GM12873 (cell line): ENCODE results near the gene GFRA1.

Source experiments
- TF ChIP-seq, protein P1 (sequence below): IDR thresholded peaks from 2 replicates; pipeline ENCODE4 v1.5.1; 2012; ENCODE audit warnings: low read depth, mild to moderate bottlenecking, moderate library complexity, low read length, control low read depth; ENCODE audit not compliant: insufficient read depth; ENCODE audit errors: missing control alignments

GFRA1 gene

GRCh38 chr10:116098411-116099022 lies 174.5 kb downstream of the GFRA1 start:
- TF ChIP-seq, protein P1, sequence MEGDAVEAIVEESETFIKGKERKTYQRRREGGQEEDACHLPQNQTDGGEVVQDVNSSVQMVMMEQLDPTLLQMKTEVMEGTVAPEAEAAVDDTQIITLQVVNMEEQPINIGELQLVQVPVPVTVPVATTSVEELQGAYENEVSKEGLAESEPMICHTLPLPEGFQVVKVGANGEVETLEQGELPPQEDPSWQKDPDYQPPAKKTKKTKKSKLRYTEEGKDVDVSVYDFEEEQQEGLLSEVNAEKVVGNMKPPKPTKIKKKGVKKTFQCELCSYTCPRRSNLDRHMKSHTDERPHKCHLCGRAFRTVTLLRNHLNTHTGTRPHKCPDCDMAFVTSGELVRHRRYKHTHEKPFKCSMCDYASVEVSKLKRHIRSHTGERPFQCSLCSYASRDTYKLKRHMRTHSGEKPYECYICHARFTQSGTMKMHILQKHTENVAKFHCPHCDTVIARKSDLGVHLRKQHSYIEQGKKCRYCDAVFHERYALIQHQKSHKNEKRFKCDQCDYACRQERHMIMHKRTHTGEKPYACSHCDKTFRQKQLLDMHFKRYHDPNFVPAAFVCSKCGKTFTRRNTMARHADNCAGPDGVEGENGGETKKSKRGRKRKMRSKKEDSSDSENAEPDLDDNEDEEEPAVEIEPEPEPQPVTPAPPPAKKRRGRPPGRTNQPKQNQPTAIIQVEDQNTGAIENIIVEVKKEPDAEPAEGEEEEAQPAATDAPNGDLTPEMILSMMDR: no peak

DNA sequence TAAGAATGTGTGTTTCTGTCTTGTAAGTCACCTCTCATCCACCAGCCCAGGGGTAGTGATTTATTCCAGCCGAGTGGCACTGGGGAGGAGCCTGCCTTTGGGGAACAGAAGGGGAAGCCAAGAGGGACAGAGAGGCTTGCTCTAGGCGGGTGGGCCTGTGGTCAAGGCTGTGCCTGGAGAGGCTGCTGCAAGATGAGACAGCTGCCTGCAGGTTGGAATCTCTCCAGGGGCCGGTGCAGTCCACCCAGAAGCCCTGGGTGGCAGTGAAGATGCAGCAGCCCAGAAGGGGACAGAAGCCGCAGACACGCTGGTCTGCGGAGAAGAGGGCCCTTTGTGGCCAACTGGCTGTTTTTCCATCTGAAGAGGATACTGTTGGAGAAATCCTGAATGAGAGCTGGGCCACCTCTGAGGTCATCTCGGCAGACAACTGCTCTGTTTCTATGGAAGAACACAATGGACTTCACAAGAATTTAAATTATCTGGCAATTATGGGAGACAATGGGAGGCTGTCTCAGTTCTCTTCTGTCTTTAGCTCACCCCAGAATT lies 175.7 kb downstream of the GFRA1 start:
- TF ChIP-seq, protein P1: no peak

GRCh38 chr10:116096526-116096925 lies 176.5 kb downstream of the GFRA1 start:
- TF ChIP-seq, protein P1: no peak

- TF ChIP-seq, protein P1: no peak
Observed at GRCh38 chr10:116094356-116094755, 178.7 kb downstream of the GFRA1 start.

DNA sequence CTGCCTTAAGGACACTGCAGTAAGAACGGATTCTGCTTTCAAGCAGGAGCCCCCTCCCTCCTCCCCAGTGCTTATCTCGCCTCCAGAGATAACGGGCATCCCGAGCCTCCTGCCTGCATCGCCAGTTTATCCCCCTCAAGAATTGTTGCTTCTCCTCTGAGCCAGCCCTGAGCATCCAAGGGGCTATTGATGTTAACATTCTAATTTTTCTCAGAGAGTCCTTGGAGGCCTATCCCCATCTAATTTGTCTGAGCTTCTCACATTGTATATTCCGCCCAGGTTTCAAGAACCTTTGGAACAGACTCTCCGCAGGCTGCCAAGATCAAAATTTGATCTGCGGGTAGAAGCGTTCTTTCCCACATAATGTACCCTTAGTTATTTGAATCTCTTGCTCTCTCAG lies 180.0 kb downstream of the GFRA1 start:
- TF ChIP-seq, protein P1: no peak

GRCh38 chr10:116088985-116089384 lies 184.0 kb downstream of the GFRA1 start:
- TF ChIP-seq, protein P1: no peak

DNA sequence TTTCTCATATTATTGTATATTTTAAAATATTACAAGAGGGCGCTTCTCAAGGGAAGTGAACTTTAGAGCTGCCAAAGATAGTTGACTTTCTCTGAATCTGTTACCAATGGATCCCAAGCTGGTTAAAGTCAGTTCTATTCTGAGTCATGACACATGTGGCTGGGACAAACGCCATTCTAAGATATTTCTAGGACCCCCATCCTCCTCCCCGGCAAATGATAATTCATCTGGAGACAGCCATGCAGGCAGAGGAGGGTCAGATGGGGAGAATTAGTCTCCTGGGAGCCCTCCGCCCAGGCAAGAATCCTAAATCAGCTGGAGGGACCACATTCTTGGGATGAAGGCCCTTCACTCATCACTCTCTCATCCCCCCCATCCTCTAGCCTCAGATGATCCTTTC lies 187.7 kb downstream of the GFRA1 start:
- TF ChIP-seq, protein P1: no peak

DNA sequence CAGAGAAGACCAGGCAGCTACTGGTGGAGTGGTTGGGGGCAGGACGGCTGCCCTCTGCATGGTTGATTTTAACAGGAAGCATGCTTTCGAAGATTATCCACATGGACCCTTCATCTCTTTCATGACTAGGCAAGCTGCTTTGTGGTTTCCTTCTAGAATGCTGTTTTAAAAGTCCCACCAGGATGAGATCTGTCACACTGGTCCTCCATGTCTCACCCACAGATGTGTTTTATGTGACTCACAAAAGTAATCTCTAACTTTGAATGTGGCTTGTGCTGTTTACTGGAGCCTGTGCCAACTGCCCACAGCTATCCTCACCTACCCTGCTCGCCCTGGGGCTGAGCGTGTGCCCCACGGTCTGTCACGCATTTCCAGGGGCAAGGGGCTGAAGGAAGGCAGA lies 188.8 kb downstream of the GFRA1 start:
- TF ChIP-seq, protein P1: no peak
